ENCODE measurements around the gene APLP1. TPM values are rescaled to one million over a fixed set of nuclear protein-coding genes. Genes with fewer than 3 reads are reported as not detected.

Gene APLP1
- total RNA-seq, 1 donor from 2014 or later, result 11.5 TPM

DNA sequence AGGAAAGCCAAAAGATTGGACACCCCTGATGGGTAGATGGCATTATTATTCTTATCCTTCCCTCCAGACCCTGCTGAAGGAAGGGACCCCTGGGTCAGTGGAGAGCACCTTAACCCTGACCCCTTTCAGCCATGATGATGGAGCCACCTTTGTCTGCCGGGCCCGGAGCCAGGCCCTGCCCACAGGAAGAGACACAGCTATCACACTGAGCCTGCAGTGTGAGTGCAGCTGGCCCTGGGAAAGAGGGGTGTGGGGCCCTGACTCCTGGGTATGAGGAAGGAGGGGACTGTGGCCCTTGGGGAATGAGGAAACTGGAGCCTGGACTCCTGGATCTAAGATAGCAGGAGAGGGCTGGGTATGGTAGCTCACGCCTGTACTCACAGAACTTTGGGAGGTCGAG, 9.0 kb upstream of the APLP1 start:
- DNase-seq (ENCODE audit: low spot score), result no peak
- TF ChIP-seq, protein P1, sequence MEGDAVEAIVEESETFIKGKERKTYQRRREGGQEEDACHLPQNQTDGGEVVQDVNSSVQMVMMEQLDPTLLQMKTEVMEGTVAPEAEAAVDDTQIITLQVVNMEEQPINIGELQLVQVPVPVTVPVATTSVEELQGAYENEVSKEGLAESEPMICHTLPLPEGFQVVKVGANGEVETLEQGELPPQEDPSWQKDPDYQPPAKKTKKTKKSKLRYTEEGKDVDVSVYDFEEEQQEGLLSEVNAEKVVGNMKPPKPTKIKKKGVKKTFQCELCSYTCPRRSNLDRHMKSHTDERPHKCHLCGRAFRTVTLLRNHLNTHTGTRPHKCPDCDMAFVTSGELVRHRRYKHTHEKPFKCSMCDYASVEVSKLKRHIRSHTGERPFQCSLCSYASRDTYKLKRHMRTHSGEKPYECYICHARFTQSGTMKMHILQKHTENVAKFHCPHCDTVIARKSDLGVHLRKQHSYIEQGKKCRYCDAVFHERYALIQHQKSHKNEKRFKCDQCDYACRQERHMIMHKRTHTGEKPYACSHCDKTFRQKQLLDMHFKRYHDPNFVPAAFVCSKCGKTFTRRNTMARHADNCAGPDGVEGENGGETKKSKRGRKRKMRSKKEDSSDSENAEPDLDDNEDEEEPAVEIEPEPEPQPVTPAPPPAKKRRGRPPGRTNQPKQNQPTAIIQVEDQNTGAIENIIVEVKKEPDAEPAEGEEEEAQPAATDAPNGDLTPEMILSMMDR (IDR thresholded peaks at IDR 0.05; ENCODE audit: unreplicated experiment), result no peak
- H3K27me3 Mint-ChIP-seq (ENCODE audit: unreplicated experiment), result peaks cover 34% of the 10 kb centered on the region
- no peaks in the 10 kb centered on the region for H3K9me3 Mint-ChIP-seq (ENCODE audit: unreplicated experiment)
- peaks cover 14% of the 10 kb centered on the region for H3K4me1 Mint-ChIP-seq (ENCODE audit: unreplicated experiment)
- H3K4me3 Mint-ChIP-seq (ENCODE audit: unreplicated experiment), result no peak overlapping the region
- H3K36me3 Mint-ChIP-seq (ENCODE audit: low read depth, unreplicated experiment), result peaks cover 3% of the 10 kb centered on the region
- H3K27ac Mint-ChIP-seq (ENCODE audit: unreplicated experiment), result no peak overlapping the region

DNA sequence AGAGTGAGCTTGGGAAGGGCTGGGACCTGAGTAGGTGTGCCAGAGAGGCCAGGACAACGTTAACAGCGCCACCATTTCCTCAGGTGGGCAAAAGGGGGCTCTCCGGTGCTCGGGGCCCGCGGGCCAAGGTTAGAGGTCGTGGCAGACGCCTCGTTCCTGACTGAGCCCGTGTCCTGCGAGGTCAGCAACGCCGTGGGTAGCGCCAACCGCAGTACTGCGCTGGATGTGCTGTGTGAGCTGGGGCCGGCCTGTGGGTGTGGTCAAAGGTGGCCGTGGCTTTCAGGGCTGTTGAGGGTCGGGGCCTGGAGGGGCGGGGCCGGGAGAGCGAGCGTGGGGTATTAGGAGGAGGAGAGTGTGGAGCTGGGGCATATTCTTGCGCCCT, 7.9 kb upstream of the APLP1 start:
- no peak overlapping the region for H3K27ac Mint-ChIP-seq (ENCODE audit: unreplicated experiment)

DNA sequence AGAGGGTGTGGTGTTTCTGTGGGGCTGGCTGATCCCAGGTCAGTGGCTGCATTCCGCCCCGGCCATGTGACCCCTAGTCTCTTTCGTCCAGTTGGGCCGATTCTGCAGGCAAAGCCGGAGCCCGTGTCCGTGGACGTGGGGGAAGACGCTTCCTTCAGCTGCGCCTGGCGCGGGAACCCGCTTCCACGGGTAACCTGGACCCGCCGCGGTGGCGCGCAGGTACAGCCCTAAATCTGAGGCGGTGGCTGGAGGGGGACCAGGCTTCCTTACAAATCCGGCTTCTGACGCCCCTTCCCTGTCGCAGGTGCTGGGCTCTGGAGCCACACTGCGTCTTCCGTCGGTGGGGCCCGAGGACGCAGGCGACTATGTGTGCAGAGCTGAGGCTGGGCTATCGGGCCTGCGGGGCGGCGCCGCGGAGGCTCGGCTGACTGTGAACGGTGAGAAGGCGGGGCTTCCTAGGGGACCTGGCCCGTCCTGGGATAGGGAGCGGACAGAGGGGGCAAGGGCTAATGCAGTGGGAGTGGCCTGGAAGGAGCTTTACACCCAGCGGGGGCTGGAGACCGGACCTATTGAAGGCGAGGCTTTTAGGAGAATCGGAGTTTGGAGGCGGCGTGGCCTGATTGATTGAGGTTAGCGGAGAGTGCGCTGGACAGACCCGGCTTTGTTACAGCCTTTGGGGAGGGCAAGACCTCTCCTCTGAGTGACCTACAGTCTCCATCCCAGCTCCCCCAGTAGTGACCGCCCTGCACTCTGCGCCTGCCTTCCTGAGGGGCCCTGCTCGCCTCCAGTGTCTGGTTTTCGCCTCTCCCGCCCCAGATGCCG, 7.3 kb upstream of the APLP1 start:
- peak; percentile 59 for DNase-seq (ENCODE audit: low spot score)
- Mint-ChIP-seq H3K9me3 (ENCODE audit: unreplicated experiment) (no peaks in the 10 kb centered on the region), H3K27me3 (ENCODE audit: unreplicated experiment) (peaks cover 33% of the 10 kb centered on the region), H3K36me3 (ENCODE audit: low read depth, unreplicated experiment) (peaks cover 6% of the 10 kb centered on the region), H3K27ac (ENCODE audit: unreplicated experiment) (no peak overlapping the region), H3K4me3 (ENCODE audit: unreplicated experiment) (peak overlapping the region; percentile 59), H3K4me1 (ENCODE audit: unreplicated experiment) (peaks cover 10% of the 10 kb centered on the region)
- TF ChIP-seq, protein P1 (IDR thresholded peaks at IDR 0.05; ENCODE audit: unreplicated experiment), result no peak

More for the DNA sequence above, 7.9 kb upstream of the APLP1 start:
- no peaks in the 10 kb centered on the region for H3K9me3 Mint-ChIP-seq (ENCODE audit: unreplicated experiment)
- no peak overlapping the region for H3K4me3 Mint-ChIP-seq (ENCODE audit: unreplicated experiment)
- TF ChIP-seq, protein P1 (IDR thresholded peaks at IDR 0.05; ENCODE audit: unreplicated experiment), result no peak
- H3K27me3 Mint-ChIP-seq (ENCODE audit: unreplicated experiment), result peaks cover 34% of the 10 kb centered on the region
- H3K36me3 Mint-ChIP-seq (ENCODE audit: low read depth, unreplicated experiment), result peaks cover 3% of the 10 kb centered on the region
- DNase-seq (ENCODE audit: low spot score), result no peak
- H3K4me1 Mint-ChIP-seq (ENCODE audit: unreplicated experiment), result peaks cover 14% of the 10 kb centered on the region

DNA sequence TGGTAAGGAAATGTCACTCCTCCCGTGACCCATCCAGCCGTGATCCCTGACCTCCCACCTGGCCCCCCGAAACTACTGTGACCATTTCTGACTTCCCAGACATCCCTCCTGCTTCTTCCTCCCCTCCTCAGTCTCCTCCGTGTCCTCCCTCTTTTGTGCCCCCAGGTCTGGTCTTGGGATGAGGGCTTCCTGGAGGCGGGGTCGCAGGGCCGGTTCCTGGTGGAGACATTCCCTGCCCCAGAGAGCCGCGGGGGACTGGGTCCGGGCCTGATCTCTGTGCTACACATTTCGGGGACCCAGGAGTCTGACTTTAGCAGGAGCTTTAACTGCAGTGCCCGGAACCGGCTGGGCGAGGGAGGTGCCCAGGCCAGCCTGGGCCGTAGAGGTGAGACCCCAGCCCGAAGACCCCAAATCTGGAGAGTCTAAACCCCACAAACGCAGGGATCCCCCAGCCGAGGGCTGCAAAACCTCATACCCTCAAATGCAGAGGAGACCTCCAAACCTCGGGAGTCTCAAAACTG, 6.7 kb upstream of the APLP1 start:
- H3K4me3 Mint-ChIP-seq (ENCODE audit: unreplicated experiment), result peak overlapping the region; percentile 59
- peaks cover 38% of the 10 kb centered on the region for H3K27me3 Mint-ChIP-seq (ENCODE audit: unreplicated experiment)
- peaks cover 10% of the 10 kb centered on the region for H3K4me1 Mint-ChIP-seq (ENCODE audit: unreplicated experiment)
- H3K36me3 Mint-ChIP-seq (ENCODE audit: low read depth, unreplicated experiment), result peaks cover 6% of the 10 kb centered on the region
- no peak for DNase-seq (ENCODE audit: low spot score)
- no peaks in the 10 kb centered on the region for H3K9me3 Mint-ChIP-seq (ENCODE audit: unreplicated experiment)
- no peak overlapping the region for H3K27ac Mint-ChIP-seq (ENCODE audit: unreplicated experiment)
- TF ChIP-seq, protein P1 (IDR thresholded peaks at IDR 0.05; ENCODE audit: unreplicated experiment), result no peak

- H3K36me3 Mint-ChIP-seq (ENCODE audit: low read depth, unreplicated experiment), result peaks cover 8% of the 10 kb centered on the region
These were observed 5.8 kb upstream of the APLP1 start for GRCh38 chr19:35862528-35862927.

More at GRCh38 chr19:35862528-35862927, 5.8 kb upstream of the APLP1 start:
- Mint-ChIP-seq H3K27ac (ENCODE audit: unreplicated experiment) (no peak overlapping the region), H3K27me3 (ENCODE audit: unreplicated experiment) (peaks cover 37% of the 10 kb centered on the region), H3K4me1 (ENCODE audit: unreplicated experiment) (peaks cover 10% of the 10 kb centered on the region), H3K4me3 (ENCODE audit: unreplicated experiment) (no peak overlapping the region), H3K9me3 (ENCODE audit: unreplicated experiment) (no peaks in the 10 kb centered on the region)
- no peak for DNase-seq (ENCODE audit: low spot score)
- TF ChIP-seq, protein P1 (IDR thresholded peaks at IDR 0.05; ENCODE audit: unreplicated experiment), result no peak

Measured in endothelial cell (in vitro differentiated cells).